Measurements from ENCODE around the gene MYRF.

The MYRF gene

GRCh38 chr11:61828379-61828628 is 75.9 kb downstream of the MYRF start:
- DNase-seq: no peak

- DNase-seq: no peak
Measured at GRCh38 chr11:61828629-61829407, 76.4 kb downstream of the MYRF start.

- no peak for DNase-seq
Measured at GRCh38 chr11:61829806-61830205, 77.4 kb downstream of the MYRF start.

- DNase-seq: no peak
Measured at GRCh38 chr11:61830237-61831105, 78.0 kb downstream of the MYRF start.

- no peak for DNase-seq
Measured at GRCh38 chr11:61832207-61832606, 79.8 kb downstream of the MYRF start.

- DNase-seq: no peak
Measured at GRCh38 chr11:61832754-61833153, 80.3 kb downstream of the MYRF start.

GRCh38 chr11:61833471-61833870 is 81.0 kb downstream of the MYRF start:
- no peak for DNase-seq

GRCh38 chr11:61833926-61834277 is 81.5 kb downstream of the MYRF start:
- no peak for DNase-seq

DNA sequence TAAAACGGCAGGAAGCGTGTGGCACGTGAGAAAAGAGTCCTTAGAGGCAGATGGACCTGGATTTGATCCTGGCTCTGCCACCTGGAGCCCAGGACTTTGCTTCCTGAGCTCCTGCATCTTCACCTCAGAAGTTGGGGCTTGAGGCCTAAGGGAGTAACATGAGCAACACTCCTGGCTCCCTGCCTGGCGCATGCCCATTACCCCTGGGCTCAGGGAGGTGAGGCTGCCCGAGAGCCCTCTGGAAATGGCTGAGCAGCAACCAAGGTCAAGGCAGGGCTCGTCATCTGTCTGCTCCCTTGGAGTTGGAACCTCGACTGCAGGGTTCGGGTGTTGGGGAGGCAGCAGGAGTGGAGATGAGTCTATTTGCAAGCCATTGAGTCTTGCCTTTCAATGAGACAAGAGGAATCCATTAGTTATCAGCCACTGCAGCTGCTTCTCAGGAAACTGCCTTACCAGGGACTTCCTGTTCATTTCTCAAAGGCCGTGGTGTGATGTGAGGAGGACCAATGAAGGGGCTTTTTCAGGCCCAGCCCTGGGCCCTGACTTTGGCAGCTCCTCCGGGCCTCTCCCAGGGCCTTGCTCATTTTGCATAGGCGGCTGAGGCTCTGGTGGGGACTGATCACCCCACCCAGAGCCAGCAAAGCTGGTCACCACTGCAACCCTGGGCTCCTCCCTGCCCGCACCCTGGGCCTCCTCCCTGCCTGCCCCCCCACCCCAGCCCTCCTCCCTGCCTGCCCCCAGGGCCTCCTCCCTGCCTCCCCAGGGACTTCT is 82.0 kb downstream of the MYRF start:
- no peak for DNase-seq

DNA sequence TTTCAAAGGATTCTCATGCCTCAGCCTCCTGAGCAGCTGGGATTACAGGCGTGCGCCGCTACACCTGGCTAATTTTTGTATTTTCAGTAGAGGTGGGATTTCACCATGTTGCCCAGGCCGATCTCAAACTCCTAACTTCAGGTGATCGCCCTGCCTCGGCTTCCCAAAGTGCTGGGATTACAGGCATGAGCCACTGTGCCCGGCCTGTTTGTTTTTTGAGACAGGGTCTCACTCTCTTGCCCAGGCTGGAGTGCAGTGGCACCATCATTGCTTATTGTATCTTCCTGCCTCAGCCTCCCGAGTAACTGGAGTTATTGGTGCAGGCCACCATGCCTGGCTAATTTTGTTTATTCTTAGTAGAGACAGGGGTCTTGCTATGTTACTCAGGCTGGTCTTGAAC is 83.8 kb downstream of the MYRF start:
- DNase-seq: no peak

- DNase-seq: no peak
Measured at GRCh38 chr11:61837411-61838005, 85.1 kb downstream of the MYRF start.

Data from NCI-H1048 (cell line).